H1 (cell line): ENCODE data around the gene DPP4. TPM values are rescaled to one million over a fixed set of nuclear protein-coding genes. Genes with fewer than 3 reads are reported as not detected.

Source experiments
- CTCF ChIA-PET: fragments of 300-600 bp; sonication (Branson Sonifier 250); formaldehyde crosslinking; loops from one replicate; lab custom pipeline; 2021; ENCODE audit not compliant: partially characterized antibody; lab: Charles Lee
- POLR2A ChIA-PET: fragments of 300-600 bp; sonication (Branson Sonifier 250); formaldehyde crosslinking; loops from one replicate; lab custom pipeline; 2021; ENCODE audit warnings: inconsistent platforms; ENCODE audit not compliant: partially characterized antibody; lab: Charles Lee
- DNase-seq, 2 experiments: peaks; one replicate each; pipeline versions ENCODE4 v3.0.0 to v3.0.0-alpha.2; 2010 to 2022; ENCODE audit warnings: low spot score in 2 of 2, low read depth in 1 of 2, mixed read lengths in 1 of 2
- FAIRE-seq: peaks from 2 replicates; lab custom pipeline; 2011; peaks lifted over from hg19 to GRCh38; lab: Jason Lieb, UNC
- H2AFZ ChIP-seq: 2 replicates; pipeline ENCODE4 v1.8.1; 2012; ENCODE audit warnings: low read length, inconsistent platforms
- H2AK5ac ChIP-seq: 2 replicates; pipeline ENCODE4 v1.6.1; 2013; ENCODE audit warnings: low read depth, low read length
- H2BK120ac ChIP-seq: replicated peaks from 2 replicates; pipeline ENCODE3; 2013; ENCODE audit warnings: low read depth, low read length, inconsistent platforms
- H2BK12ac ChIP-seq: 2 replicates; pipeline ENCODE4 v1.6.1; 2013; ENCODE audit warnings: low read depth, low read length
- H2BK15ac ChIP-seq: 2 replicates; pipeline ENCODE4 v1.6.1; 2013; ENCODE audit warnings: low read length
- H2BK20ac ChIP-seq: 2 replicates; pipeline ENCODE4 v1.6.1; 2013; ENCODE audit warnings: low read length
- H2BK5ac ChIP-seq: 2 replicates; pipeline ENCODE4 v1.6.1; 2013; ENCODE audit warnings: low read depth, low read length
- H3K14ac ChIP-seq: 2 replicates; pipeline ENCODE4 v1.6.1; 2013; ENCODE audit warnings: inconsistent platforms; ENCODE audit not compliant: insufficient read length
- H3K18ac ChIP-seq: 2 replicates; pipeline ENCODE4 v1.6.1; 2013; ENCODE audit warnings: low read length; ENCODE audit errors: extremely low read depth
- H3K23ac ChIP-seq: 2 replicates; pipeline ENCODE4 v1.6.1; 2013; ENCODE audit warnings: inconsistent platforms; ENCODE audit not compliant: insufficient read length
- H3K23me2 ChIP-seq: 2 replicates; pipeline ENCODE4 v1.6.1; 2013; ENCODE audit warnings: low read depth, low read length
- H3K27ac ChIP-seq: 2 replicates; pipeline ENCODE4 v1.6.1; 2011; ENCODE audit warnings: low read depth, low read length, inconsistent platforms
- H3K27me3 ChIP-seq, 4 experiments: replicated peaks in 1 of 4; 1 replicate in 1 of 4; 2 replicates in 3 of 4; pipeline versions ENCODE4 v1.6.1 to v1.8.1; 2011 to 2013; ENCODE audit warnings: low read length in 3 of 4, mild to moderate bottlenecking in 3 of 4, inconsistent platforms in 2 of 4, mixed read lengths in 2 of 4, moderate library complexity in 1 of 4; ENCODE audit not compliant: control insufficient read depth in 3 of 4, insufficient read depth in 3 of 4; ENCODE audit errors: extremely low read depth in 1 of 4
- H3K36me3 ChIP-seq, 4 experiments: 2 replicates each; pipeline versions ENCODE4 v1.6.1 to v1.8.1; 2011 to 2013; ENCODE audit warnings: mild to moderate bottlenecking in 4 of 4, low read length in 3 of 4, moderate library complexity in 2 of 4, control low read depth in 1 of 4, inconsistent platforms in 1 of 4; ENCODE audit not compliant: insufficient read depth in 4 of 4, control insufficient read depth in 2 of 4
- H3K4ac ChIP-seq: replicated peaks from 2 replicates; pipeline ENCODE3; 2013; ENCODE audit warnings: low read length, low read depth, mixed read lengths, inconsistent platforms; ENCODE audit not compliant: insufficient read length
- H3K4me1 ChIP-seq, 4 experiments: replicated peaks in 1 of 4; 1 replicate in 1 of 4; 2 replicates in 3 of 4; pipeline versions ENCODE4 v1.6.1 to v1.8.1; 2011 to 2013; ENCODE audit warnings: low read length in 3 of 4, inconsistent platforms in 2 of 4, mixed read lengths in 1 of 4; ENCODE audit not compliant: insufficient read depth in 4 of 4, control insufficient read depth in 3 of 4
- H3K4me2 ChIP-seq, 2 experiments: 2 replicates each; pipeline versions ENCODE4 v1.6.1 to v1.8.1; 2011 to 2013; ENCODE audit warnings: low read depth in 2 of 2, low read length in 2 of 2, control low read depth in 1 of 2, inconsistent platforms in 1 of 2, mild to moderate bottlenecking in 1 of 2; ENCODE audit not compliant: insufficient read depth in 1 of 2
- H3K4me3 ChIP-seq, 4 experiments: fragments of 200-600, 300-600 bp in 1 of 4; sonication (generic), shearing (Covaris generic), sonication (Bioruptor Twin) in 1 of 4; 2 replicates each; pipeline versions ENCODE4 v1.5.1 to v1.8.1; 2011 to 2016; ENCODE audit warnings: low read length in 4 of 4, low read depth in 3 of 4, control low read depth in 2 of 4, inconsistent platforms in 2 of 4, mild to moderate bottlenecking in 2 of 4, mixed read lengths in 1 of 4, moderate library complexity in 1 of 4; ENCODE audit not compliant: insufficient read depth in 2 of 4; ENCODE audit errors: extremely low read depth in 1 of 4
- H3K56ac ChIP-seq: replicated peaks from 2 replicates; pipeline ENCODE3; 2013; ENCODE audit warnings: low read depth, mild to moderate bottlenecking, mixed read lengths, low read length, inconsistent platforms; ENCODE audit not compliant: insufficient read length
- H3K79me1 ChIP-seq: 2 replicates; pipeline ENCODE4 v1.6.1; 2013; ENCODE audit warnings: low read depth, low read length, control low read depth
- H3K79me2 ChIP-seq, 2 experiments: 2 replicates each; pipeline versions ENCODE4 v1.6.1 to v1.8.1; 2012 to 2013; ENCODE audit warnings: low read length in 2 of 2, mild to moderate bottlenecking in 2 of 2, inconsistent platforms in 1 of 2; ENCODE audit not compliant: insufficient read depth in 2 of 2, control insufficient read depth in 1 of 2
- H3K9ac ChIP-seq, 4 experiments: replicated peaks in 1 of 4; 1 replicate in 1 of 4; 2 replicates in 3 of 4; pipeline versions ENCODE4 v1.6.1 to v1.8.1; 2011 to 2013; ENCODE audit warnings: low read depth in 3 of 4, low read length in 3 of 4, control low read depth in 2 of 4, mild to moderate bottlenecking in 2 of 4, moderate library complexity in 2 of 4, inconsistent platforms in 1 of 4; ENCODE audit errors: extremely low read depth in 1 of 4
- H3K9me3 ChIP-seq, 2 experiments: 2 replicates each; pipeline versions ENCODE4 v1.6.1 to v1.8.1; 2012 to 2013; ENCODE audit warnings: mild to moderate bottlenecking in 2 of 2, moderate library complexity in 2 of 2, control low read depth in 1 of 2, inconsistent platforms in 1 of 2, low read depth in 1 of 2, low read length in 1 of 2, mixed read lengths in 1 of 2; ENCODE audit not compliant: insufficient read depth in 2 of 2
- H4K20me1 ChIP-seq, 2 experiments: replicated peaks in 1 of 2; 2 replicates each; pipeline versions ENCODE3 to v1.8.1; 2011 to 2013; ENCODE audit warnings: inconsistent platforms in 2 of 2, low read length in 2 of 2, mild to moderate bottlenecking in 1 of 2; ENCODE audit not compliant: insufficient read depth in 2 of 2, control insufficient read depth in 1 of 2
- H4K5ac ChIP-seq: 2 replicates; pipeline ENCODE4 v1.6.1; 2013; ENCODE audit warnings: low read length, low read depth, mixed read lengths, inconsistent platforms; ENCODE audit not compliant: insufficient read length
- H4K8ac ChIP-seq: 2 replicates; pipeline ENCODE4 v1.8.0; 2013; ENCODE audit warnings: mild to moderate bottlenecking, moderate library complexity, low read length, inconsistent platforms; ENCODE audit not compliant: insufficient read depth; ENCODE audit errors: extremely low read depth
- H4K91ac ChIP-seq: replicated peaks from 2 replicates; pipeline ENCODE3; 2013; ENCODE audit warnings: low read length, mixed read lengths, inconsistent platforms; ENCODE audit not compliant: insufficient read length
- BACH1 ChIP-seq: IDR thresholded peaks from 2 replicates; pipeline ENCODE4 v1.6.1; 2012; ENCODE audit warnings: low read length, improper control_type of control experiment
- CEBPB ChIP-seq: IDR thresholded peaks from 2 replicates; pipeline ENCODE4 v1.6.1; 2012; ENCODE audit warnings: low read depth, low read length
- CHD1 ChIP-seq: IDR thresholded peaks from 2 replicates; pipeline ENCODE4 v1.6.1; 2012; ENCODE audit warnings: low read depth, low read length, improper control_type of control experiment
- EP300 ChIP-seq, 2 experiments: IDR thresholded peaks; 1 replicate in 1 of 2; 2 replicates in 1 of 2; pipeline ENCODE4 v1.6.1; 2011 to 2012; ENCODE audit warnings: low read depth in 2 of 2, low read length in 2 of 2, mild to moderate bottlenecking in 2 of 2, borderline replicate concordance in 1 of 2, inconsistent platforms in 1 of 2, moderate library complexity in 1 of 2
- FOSL1 ChIP-seq: IDR thresholded peaks from 2 replicates; pipeline ENCODE4 v1.6.1; 2011; ENCODE audit warnings: mild to moderate bottlenecking, low read depth, low read length, moderate library complexity; ENCODE audit not compliant: insufficient read depth
- HDAC6 ChIP-seq: IDR thresholded peaks from one replicate; pipeline ENCODE4 v1.7.1; 2012; ENCODE audit warnings: low read depth, mild to moderate bottlenecking, inconsistent platforms, low read length, moderate library complexity
- JUND ChIP-seq: IDR thresholded peaks from 2 replicates; pipeline ENCODE4 v1.6.1; 2011; ENCODE audit warnings: mild to moderate bottlenecking, improper control_type of control experiment, low read length
- MAX ChIP-seq: IDR thresholded peaks from 2 replicates; pipeline ENCODE4 v1.6.1; 2012; ENCODE audit warnings: inconsistent platforms
- NANOG ChIP-seq: IDR thresholded peaks from 2 replicates; pipeline ENCODE4 v1.6.1; 2011; ENCODE audit warnings: low read length, low read depth, mild to moderate bottlenecking, inconsistent platforms; ENCODE audit not compliant: insufficient read depth, poor library complexity, severe bottlenecking
- SIRT6 ChIP-seq: IDR thresholded peaks from one replicate; pipeline ENCODE4 v1.7.1; 2012; ENCODE audit warnings: low read length, inconsistent platforms
- SP1 ChIP-seq: IDR thresholded peaks from 2 replicates; pipeline ENCODE4 v1.6.1; 2011; ENCODE audit warnings: low read depth, low read length
- SP4 ChIP-seq: IDR thresholded peaks from 2 replicates; pipeline ENCODE4 v1.6.1; 2012; ENCODE audit warnings: low read length, inconsistent platforms
- USF2 ChIP-seq: IDR thresholded peaks from 2 replicates; pipeline ENCODE4 v1.6.1; 2011; ENCODE audit warnings: low read length, improper control_type of control experiment
- YY1 ChIP-seq: IDR thresholded peaks from 2 replicates; pipeline ENCODE4 v1.6.1; 2011; ENCODE audit warnings: low read depth, mild to moderate bottlenecking, low read length
- WGBS, 2 experiments: shearing (Covaris generic) in 1 of 2; methylation state at CpG; one replicate each; pipeline versions ENCODE4 v1.1.6 to v1.1.7; 2013 to 2015; ENCODE audit warnings: low lambda C conversion rate in 2 of 2, mixed read lengths in 2 of 2, inconsistent platforms in 1 of 2, low coverage in 1 of 2, missing lambda C conversion rate in 1 of 2; ENCODE audit not compliant: insufficient replicate concordance in 2 of 2, insufficient coverage in 1 of 2, insufficient read length in 1 of 2; ENCODE audit errors: extremely low coverage in 1 of 2, missing lambda C conversion rate in 1 of 2; 5-methylcytosine and 5-hydroxymethylcytosine counted together
- polyA plus RNA-seq, 7 experiments: library from polyadenylated mRNA; depleted of rRNA in 3 of 7; stranded (reverse) in 5 of 7; unstranded in 2 of 7; fragments of >200 nt in 5 of 7; fragments of 200-250 nt in 2 of 7; gene quantifications; 1 replicate in 5 of 7; 2 replicates in 1 of 7; 4 replicates in 1 of 7; pipeline versions ENCODE4 v1.2.1 to v1.2.3, GENCODE V29; 2011 to 2013; ENCODE audit warnings: missing spikeins in 2 of 7, mixed read lengths in 2 of 7
- total RNA-seq: library from RNA; stranded (reverse); fragmentation: NEBNext Ultra II Directional; extraction: Animal tissue kit (Norgen Biotek cat#: 25700); gene quantifications from 2 replicates; pipeline ENCODE4 v1.2.1, GENCODE V29; 2021

The DPP4 gene
- total and polyA plus RNA-seq, 2 of the 8 experiments (the other 6 are each of a cell fraction or from before 2014, with no cell fraction given), result 1.3 to 3.1 TPM

GRCh38 chr2:162060532-162060931, 13.5 kb downstream of the DPP4 start:
- CTCF ChIA-PET, result interaction anchor here (0.5 to 1.4 kb wide), 3 partner anchors 12 to 32 kb away, joined by 3 read pairs; no protein-coding TSS in a partner anchor
- Histone ChIP-seq H2AK5ac (no peak overlapping the region), H3K4ac (no peak overlapping the region), H3K4me1 (peaks cover 0 to 6% (median under 1%) of the 10 kb centered on the region in 4 experiments; a peak in 3 of 7 replicates), H3K36me3 (no peaks in the 10 kb centered on the region), H3K9me3 (peaks cover 4 to 8% of the 10 kb centered on the region in 2 experiments; a peak in 2 of 4 replicates), H2BK120ac (no peak overlapping the region), H2BK12ac (no peak overlapping the region), H4K5ac (no peak overlapping the region), H4K8ac (no peak overlapping the region), H3K18ac (no peak overlapping the region), H3K4me2 (no peak overlapping the region), H2BK5ac (no peak overlapping the region), H4K91ac (no peak overlapping the region), H4K20me1 (no peaks in the 10 kb centered on the region), H3K27ac (no peak overlapping the region), H2BK20ac (no peak overlapping the region), H3K79me2 (no peaks in the 10 kb centered on the region), H2AFZ (no peak overlapping the region), H3K27me3 (no peaks in the 10 kb centered on the region), H2BK15ac (no peak overlapping the region), H3K23ac (no peak overlapping the region), H3K79me1 (no peaks in the 10 kb centered on the region), H3K23me2 (no peaks in the 10 kb centered on the region), H3K56ac (no peak overlapping the region), H3K14ac (no peak overlapping the region), H3K9ac (no peak overlapping the region), H3K4me3 (no peak overlapping the region)
- DNase-seq, result no peak
- FAIRE-seq, result no peak
- POLR2A ChIA-PET, result interaction anchor here (1.0 kb wide), 1 partner anchor 13 kb away, joined by 3 read pairs; the partner anchor contains the start of gene DPP4
- WGBS, 2 experiments, result 75% methylated on average over 1 of the region's 2 CpGs; no CpG with 5 or more reads in 1 of the 2 experiments
- TF ChIP-seq BACH1 (no peak), SIRT6 (no peak), YY1 (no peak), SP4 (no peak), MAX (no peak), CHD1 (no peak), NANOG (no peak), CEBPB (no peak), USF2 (no peak), HDAC6 (no peak), SP1 (no peak), EP300 (IDR thresholded peaks at IDR 0.05; ENCODE audit: borderline replicate concordance in 1 of 2, low read depth in 2 of 2, low read length in 2 of 2) (no peak), FOSL1 (no peak), JUND (no peak)
